CD4-positive, alpha-beta T cell (primary cell): Measurements from ENCODE around the gene SAE1. TPM values are rescaled to one million over a fixed set of nuclear protein-coding genes. Genes with fewer than 3 reads are reported as not detected.

ENCODE experiments used
- ATAC-seq: fragments of 200-7000 bp; cut with Tn5 transposase; one replicate; pipeline ENCODE4 v1.10.0; 2022; ENCODE audit warnings: mild to moderate bottlenecking; ENCODE audit not compliant: poor library complexity
- CTCF ChIA-PET: fragments of 350-600 bp; sonication (Branson Sonifier 250); formaldehyde crosslinking; loops from one replicate; lab custom pipeline; 2021; ENCODE audit warnings: antibody characterized with exemption, inconsistent platforms; lab: Charles Lee
- POLR2A ChIA-PET: fragments of 350-600 bp; sonication (Branson Sonifier 250); formaldehyde crosslinking; loops from one replicate; lab custom pipeline; 2021; ENCODE audit warnings: antibody characterized with exemption, inconsistent platforms; lab: Charles Lee
- DNase-seq, 14 experiments: peaks; one replicate each; pipeline ENCODE4 v3.0.0-alpha.2; 2013 to 2020; ENCODE audit warnings: mixed read lengths in 2 of 14
- H3K27ac ChIP-seq, 2 donors: one replicate each; pipeline versions ENCODE4 v1.5.1 to v1.7.0; 2013; ENCODE audit warnings: low read length in 2 of 2, low read depth in 1 of 2, mild to moderate bottlenecking in 1 of 2
- H3K27me3 ChIP-seq, 2 experiments: 1 replicate in 1 of 2; 2 replicates in 1 of 2; pipeline versions ENCODE4 v1.6.1 to v1.7.0; 2013; ENCODE audit warnings: low read length in 2 of 2, control low read depth in 1 of 2, mild to moderate bottlenecking in 1 of 2, moderate library complexity in 1 of 2; ENCODE audit not compliant: insufficient read depth in 2 of 2, control insufficient read depth in 1 of 2
- H3K36me3 ChIP-seq: one replicate; pipeline ENCODE4 v1.6.1; 2013; ENCODE audit warnings: low read length, control low read depth; ENCODE audit not compliant: insufficient read depth
- H3K4me1 ChIP-seq: one replicate; pipeline ENCODE4 v1.6.1; 2013; ENCODE audit warnings: low read length, control low read depth; ENCODE audit not compliant: insufficient read depth
- H3K4me3 ChIP-seq: one replicate; pipeline ENCODE4 v1.5.1; 2013; ENCODE audit warnings: mild to moderate bottlenecking, low read length, moderate library complexity
- H3K9me3 ChIP-seq, 2 experiments: 1 replicate in 1 of 2; 2 replicates in 1 of 2; pipeline versions ENCODE4 v1.6.1 to v1.7.0; 2013; ENCODE audit warnings: low read length in 2 of 2, mild to moderate bottlenecking in 2 of 2, control low read depth in 1 of 2, moderate library complexity in 1 of 2; ENCODE audit not compliant: control insufficient read depth in 1 of 2, insufficient read depth in 1 of 2
- H3K27ac Mint-ChIP-seq: one replicate; pipeline ENCODE4 v1.8.0; 2020; ENCODE audit warnings: mixed read lengths
- H3K27me3 Mint-ChIP-seq: one replicate; pipeline ENCODE4 v1.8.0; 2021; ENCODE audit warnings: mixed read lengths
- H3K36me3 Mint-ChIP-seq: one replicate; pipeline ENCODE4 v1.8.0; 2021; ENCODE audit warnings: low read depth, mixed read lengths
- H3K4me1 Mint-ChIP-seq: one replicate; pipeline ENCODE4 v1.8.0; 2021; ENCODE audit warnings: low read depth, mixed read lengths
- H3K4me3 Mint-ChIP-seq: one replicate; pipeline ENCODE4 v1.8.0; 2020; ENCODE audit warnings: mild to moderate bottlenecking, mixed read lengths
- H3K9me3 Mint-ChIP-seq: one replicate; pipeline ENCODE4 v1.8.0; 2020; ENCODE audit warnings: mixed read lengths
- intact Hi-C, 2 experiments: fragments of 100-400 bp; cut with DNase I in 1 of 2; cut with micrococcal nuclease in 1 of 2; formaldehyde crosslinking; loops; one replicate each; pipeline versions ENCODE4 v1.15.1 to v1.9.0; 2023 to 2025; cut with DNase I, micrococcal nuclease
- total RNA-seq, 174 experiments: library from RNA in 2 of 174; stranded (reverse) in 2 of 174; gene quantifications; one replicate each; pipeline ENCODE4 v1.2.3 and lab custom pipeline; 2021 to 2026
- TF ChIP-seq, protein P1 (sequence below): fragments of 200-600 bp; IDR thresholded peaks from one replicate; pipeline ENCODE4 v1.8.0; 2022; ENCODE audit warnings: antibody characterized with exemption, mild to moderate bottlenecking

SAE1 gene
- total RNA-seq, 2 experiments from 2014 or later: 29.6 to 30.9 TPM

DNA sequence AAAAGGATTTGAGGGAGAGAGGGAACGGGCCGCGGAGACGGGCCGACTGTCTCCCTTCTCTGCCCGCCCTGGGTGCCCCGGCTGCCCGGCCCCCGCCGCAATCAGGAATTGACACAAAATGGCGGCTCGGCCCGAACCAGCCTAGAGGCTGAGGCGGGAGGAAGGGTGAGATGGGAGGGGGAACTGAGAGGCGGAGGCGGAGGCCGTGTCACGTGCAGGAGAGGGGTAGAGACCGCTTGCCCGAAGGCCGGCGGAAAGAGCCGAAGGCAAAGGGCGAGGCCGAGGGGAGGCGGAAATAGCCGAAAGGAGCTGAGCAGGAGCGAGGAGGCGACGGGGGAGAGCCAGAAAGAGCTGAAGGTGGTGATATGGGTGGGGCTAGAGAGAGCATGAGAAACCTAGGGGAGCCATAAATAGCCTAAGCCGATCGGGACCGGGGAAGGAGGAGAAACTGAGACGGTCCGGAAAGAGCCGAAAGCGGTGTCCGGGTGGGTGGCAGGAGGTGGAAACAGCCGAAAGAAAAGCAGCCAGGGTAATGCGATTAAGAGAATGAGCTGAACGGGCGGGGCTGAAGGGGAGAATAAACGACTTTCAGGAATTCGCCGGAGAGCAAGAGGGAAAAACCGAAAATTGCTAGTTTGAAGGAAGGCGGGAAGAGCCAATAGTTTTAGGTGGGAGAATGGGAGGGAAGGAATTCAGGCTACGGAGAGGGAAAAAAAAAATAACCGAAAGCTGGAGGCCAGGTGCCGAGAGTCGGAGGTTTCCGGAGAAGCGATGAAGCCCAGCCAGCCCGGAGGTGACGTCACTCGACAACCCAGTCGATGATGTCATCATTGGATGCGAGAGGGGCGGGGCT is 17.4 kb upstream of the SAE1 start, which contains the start of gene ZC3H4:
Gene ZC3H4 (minus strand): TSS at position 780 of the 853 bp plus-strand sequence. CDS start 1,192 bp downstream, outside the sequence.
- no peaks in the 10 kb centered on the region for H3K27me3 ChIP-seq
- Mint-ChIP-seq H3K4me1 (peaks cover 37% of the 10 kb centered on the region), H3K9me3 (no peaks in the 10 kb centered on the region), H3K4me3 (peak within 1 kb of the TSS; percentile 98), H3K36me3 (peaks cover 29% of the 10 kb centered on the region), H3K27ac (peak within 1 kb of the TSS; percentile 98), H3K27me3 (no peaks in the 10 kb centered on the region)
- intact Hi-C loops: loop anchor here (2.0 to 5.0 kb wide), 3 partner anchors 36 to 256 kb away; partner anchors contain the start of gene TMEM160 (in 1 of the 2)
- ChIA-PET POLR2A (interaction anchor here (0.5 to 10.4 kb wide), 63 partner anchors 9 to 1851 kb away, joined by 3 to 124 read pairs (median 5); partner anchors contain the start of genes ARHGAP35, CALM3, CARD8 and CCDC9), CTCF (interaction anchor here (0.7 to 1.9 kb wide), 8 partner anchors 18 to 131 kb away, joined by 3 to 13 read pairs (median 3); partner anchors contain the start of gene SAE1)
- H3K27ac ChIP-seq: peak within 1 kb of the TSS; percentile 99 to 100
- DNase-seq (peak; percentile 98 to 100 (median 99)), ATAC-seq (peak; percentile 82)
- no peaks in the 10 kb centered on the region for H3K36me3 ChIP-seq
- TF ChIP-seq, protein P1, sequence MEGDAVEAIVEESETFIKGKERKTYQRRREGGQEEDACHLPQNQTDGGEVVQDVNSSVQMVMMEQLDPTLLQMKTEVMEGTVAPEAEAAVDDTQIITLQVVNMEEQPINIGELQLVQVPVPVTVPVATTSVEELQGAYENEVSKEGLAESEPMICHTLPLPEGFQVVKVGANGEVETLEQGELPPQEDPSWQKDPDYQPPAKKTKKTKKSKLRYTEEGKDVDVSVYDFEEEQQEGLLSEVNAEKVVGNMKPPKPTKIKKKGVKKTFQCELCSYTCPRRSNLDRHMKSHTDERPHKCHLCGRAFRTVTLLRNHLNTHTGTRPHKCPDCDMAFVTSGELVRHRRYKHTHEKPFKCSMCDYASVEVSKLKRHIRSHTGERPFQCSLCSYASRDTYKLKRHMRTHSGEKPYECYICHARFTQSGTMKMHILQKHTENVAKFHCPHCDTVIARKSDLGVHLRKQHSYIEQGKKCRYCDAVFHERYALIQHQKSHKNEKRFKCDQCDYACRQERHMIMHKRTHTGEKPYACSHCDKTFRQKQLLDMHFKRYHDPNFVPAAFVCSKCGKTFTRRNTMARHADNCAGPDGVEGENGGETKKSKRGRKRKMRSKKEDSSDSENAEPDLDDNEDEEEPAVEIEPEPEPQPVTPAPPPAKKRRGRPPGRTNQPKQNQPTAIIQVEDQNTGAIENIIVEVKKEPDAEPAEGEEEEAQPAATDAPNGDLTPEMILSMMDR: no peak
- peaks cover 24% of the 10 kb centered on the region for H3K4me1 ChIP-seq
- peak within 1 kb of the TSS; percentile 82 for H3K4me3 ChIP-seq
- no peaks in the 10 kb centered on the region for H3K9me3 ChIP-seq

DNA sequence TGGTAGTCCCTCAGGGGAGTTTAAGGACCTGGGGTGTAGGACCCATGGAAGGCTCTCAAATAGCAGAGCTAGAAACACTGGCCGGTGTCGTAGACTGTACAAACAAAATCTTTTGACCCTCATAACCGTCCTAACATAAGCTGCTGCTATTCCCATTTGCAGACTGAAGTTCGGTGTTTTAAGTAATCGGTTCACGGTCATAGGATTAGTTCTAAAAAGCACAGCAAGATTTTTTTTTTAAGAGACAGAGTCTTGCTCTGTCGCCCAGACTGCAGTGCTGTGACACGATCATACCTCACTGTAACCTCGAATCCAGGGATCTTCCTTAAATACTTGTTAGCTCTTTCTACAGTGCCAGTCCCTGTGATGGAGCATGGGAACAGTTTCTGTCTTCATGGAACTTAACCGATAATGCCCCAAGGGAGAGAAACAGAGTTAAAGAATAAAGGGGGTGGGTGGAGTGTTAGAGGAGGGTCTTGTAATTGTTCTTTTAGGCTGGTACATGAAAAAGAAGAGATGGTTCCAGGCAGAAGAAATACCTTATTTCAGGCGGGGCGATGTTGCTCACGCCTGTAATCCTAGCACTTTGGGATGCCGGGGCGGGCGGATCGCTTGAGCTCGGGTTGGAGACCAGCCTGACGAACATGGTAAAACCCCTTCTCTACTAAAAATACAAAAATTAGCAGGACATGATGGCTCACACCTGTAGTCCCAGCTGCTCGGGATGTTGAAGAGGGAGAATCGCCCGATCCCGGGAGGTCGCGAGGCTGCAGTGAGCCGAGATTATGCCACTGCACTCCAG is 16.6 kb upstream of the SAE1 start:
- no peaks in the 10 kb centered on the region for H3K9me3 ChIP-seq
- Mint-ChIP-seq H3K4me3 (peak overlapping the region; percentile 98), H3K36me3 (peaks cover 29% of the 10 kb centered on the region), H3K9me3 (no peaks in the 10 kb centered on the region), H3K4me1 (peaks cover 28% of the 10 kb centered on the region), H3K27ac (peak overlapping the region; percentile 98), H3K27me3 (no peaks in the 10 kb centered on the region)
- H3K27ac ChIP-seq: peak overlapping the region; percentile 99 to 100
- intact Hi-C loops: loop anchor here (2.0 to 5.0 kb wide), 4 partner anchors 17 to 257 kb away; partner anchors contain the start of genes SAE1 (in 1 of the 2) and TMEM160 (in 1 of the 2)
- CTCF ChIA-PET: interaction anchor here (0.7 to 1.9 kb wide), 6 partner anchors 17 to 130 kb away, joined by 3 to 13 read pairs (median 4); partner anchors contain the start of gene SAE1
- TF ChIP-seq, protein P1: no peak
- no peaks in the 10 kb centered on the region for H3K36me3 ChIP-seq
- no peak for DNase-seq
- H3K4me1 ChIP-seq: peaks cover 20% of the 10 kb centered on the region
- POLR2A ChIA-PET: interaction anchor here (0.8 to 10.4 kb wide), 36 partner anchors 10 to 632 kb away, joined by 3 to 124 read pairs (median 8); partner anchors contain the start of genes ARHGAP35, CALM3, CCDC9 and DHX34
- ATAC-seq: no peak
- H3K27me3 ChIP-seq: no peaks in the 10 kb centered on the region
- H3K4me3 ChIP-seq: peak overlapping the region; percentile 82
